Vagina (tissue), 2 donors: ENCODE data around the gene FAM163A. TPM values are rescaled to one million over a fixed set of nuclear protein-coding genes. Genes with fewer than 3 reads are reported as not detected.

Source experiments
- DNase-seq, 2 donors: peaks; one replicate each; pipeline ENCODE4 v3.0.0-alpha.2; 2017; ENCODE audit errors: extremely low spot score in 2 of 2
- H3K27ac ChIP-seq: fragments of 200-600 bp; sonication (generic); one replicate; pipeline ENCODE4 v1.5.1; 2019
- H3K27me3 ChIP-seq: fragments of 200-600 bp; sonication (generic); one replicate; pipeline ENCODE4 v1.5.1; 2019
- H3K36me3 ChIP-seq, 2 donors: fragments of 200-600 bp; sonication (generic); one replicate each; pipeline ENCODE4 v1.5.1; 2017 to 2019
- H3K4me1 ChIP-seq: fragments of 200-600 bp; sonication (generic); one replicate; pipeline ENCODE4 v1.5.1; 2019
- H3K4me3 ChIP-seq, 2 donors: fragments of 200-600 bp; sonication (generic); 1 replicate in 1 of 2; 2 replicates in 1 of 2; pipeline ENCODE4 v1.5.1; 2016 to 2019
- H3K9me3 ChIP-seq: fragments of 200-600 bp; sonication (generic); one replicate; pipeline ENCODE4 v1.5.1; 2019
- CTCF ChIP-seq, 3 experiments: fragments of 450-650 bp in 2 of 3; fragments of 200-600 bp in 1 of 3; sonication (generic) in 1 of 3; IDR thresholded peaks; one replicate each; pipeline ENCODE4 v1.5.1; 2017 to 2019; ENCODE audit warnings: antibody characterized with exemption in 3 of 3, mild to moderate bottlenecking in 2 of 3, moderate library complexity in 2 of 3
- POLR2A ChIP-seq, 2 donors: fragments of 450-650 bp; IDR thresholded peaks; one replicate each; pipeline ENCODE4 v1.6.1; 2017; ENCODE audit warnings: antibody characterized with exemption in 2 of 2, mild to moderate bottlenecking in 2 of 2, moderate library complexity in 2 of 2
- POLR2AphosphoS5 ChIP-seq, 2 donors: sonication (generic); formaldehyde crosslinking; IDR thresholded peaks; one replicate each; pipeline ENCODE4 v1.9.0; 2017; ENCODE audit warnings: antibody characterized with exemption in 2 of 2, mild to moderate bottlenecking in 2 of 2, low read depth in 1 of 2; ENCODE audit not compliant: insufficient read depth in 1 of 2
- intact Hi-C: fragments of 100-400 bp; cut with DNase I; formaldehyde crosslinking; loops from one replicate; pipeline ENCODE4 v1.15.1; 2023
- total RNA-seq: library from RNA; depleted of rRNA; stranded (reverse); fragments of >200 nt; gene quantifications from one replicate; pipeline ENCODE4 v1.2.3, GENCODE V29; 2016

FAM163A gene
- total RNA-seq, 1 donor from 2014 or later = 2.5 TPM

- no peak overlapping the region for H3K27ac ChIP-seq
- peaks cover 34% of the 10 kb centered on the region for H3K4me1 ChIP-seq
- no peaks in the 10 kb centered on the region for H3K27me3 ChIP-seq
- no peak for DNase-seq
- no peaks in the 10 kb centered on the region for H3K36me3 ChIP-seq
- H3K4me3 ChIP-seq = no peak overlapping the region
- intact Hi-C loops = no loop called here
- H3K9me3 ChIP-seq = no peaks in the 10 kb centered on the region
- TF ChIP-seq POLR2AphosphoS5 (IDR thresholded peaks at IDR 0.05; ENCODE audit: insufficient read depth in 1 of 2, low read depth in 1 of 2) (no peak), CTCF (IDR thresholded peaks at IDR 0.05) (no peak), POLR2A (IDR thresholded peaks at IDR 0.05) (no peak)
Observed at GRCh38 chr1:179817056-179817455, 74.0 kb downstream of the FAM163A start.

- Histone ChIP-seq H3K36me3 (no peaks in the 10 kb centered on the region), H3K27ac (no peak overlapping the region), H3K4me1 (peaks cover 34% of the 10 kb centered on the region), H3K4me3 (no peak overlapping the region), H3K9me3 (no peaks in the 10 kb centered on the region), H3K27me3 (no peaks in the 10 kb centered on the region)
- DNase-seq = no peak
- TF ChIP-seq POLR2A (IDR thresholded peaks at IDR 0.05) (no peak), CTCF (IDR thresholded peaks at IDR 0.05) (no peak), POLR2AphosphoS5 (IDR thresholded peaks at IDR 0.05; ENCODE audit: insufficient read depth in 1 of 2, low read depth in 1 of 2) (peak in 1 of 2 donors; percentile 58)
- intact Hi-C loops = no loop called here
Observed at GRCh38 chr1:179817789-179818188, 74.7 kb downstream of the FAM163A start.

- Histone ChIP-seq H3K4me1 (peaks cover 34% of the 10 kb centered on the region), H3K27me3 (no peaks in the 10 kb centered on the region), H3K4me3 (no peak overlapping the region), H3K27ac (peak overlapping the region; percentile 64), H3K36me3 (no peaks in the 10 kb centered on the region), H3K9me3 (no peaks in the 10 kb centered on the region)
- intact Hi-C loops = no loop called here
- TF ChIP-seq POLR2AphosphoS5 (IDR thresholded peaks at IDR 0.05; ENCODE audit: insufficient read depth in 1 of 2, low read depth in 1 of 2) (no peak), CTCF (IDR thresholded peaks at IDR 0.05) (no peak), POLR2A (IDR thresholded peaks at IDR 0.05) (no peak)
- DNase-seq = no peak
Observed at GRCh38 chr1:179818260-179818659, 75.2 kb downstream of the FAM163A start.

- no peaks in the 10 kb centered on the region for H3K36me3 ChIP-seq
- H3K27ac ChIP-seq = no peak overlapping the region
- no peak for DNase-seq
- TF ChIP-seq POLR2AphosphoS5 (IDR thresholded peaks at IDR 0.05; ENCODE audit: insufficient read depth in 1 of 2, low read depth in 1 of 2) (no peak), CTCF (IDR thresholded peaks at IDR 0.05) (no peak), POLR2A (IDR thresholded peaks at IDR 0.05) (no peak)
- peaks cover 34% of the 10 kb centered on the region for H3K4me1 ChIP-seq
- H3K4me3 ChIP-seq = no peak overlapping the region
- H3K27me3 ChIP-seq = no peaks in the 10 kb centered on the region
- H3K9me3 ChIP-seq = no peaks in the 10 kb centered on the region
- intact Hi-C loops = no loop called here
Observed at GRCh38 chr1:179818743-179819173, 75.7 kb downstream of the FAM163A start.

GRCh38 chr1:179820226-179820970 is 77.3 kb downstream of the FAM163A start:
- no peaks in the 10 kb centered on the region for H3K27me3 ChIP-seq
- TF ChIP-seq CTCF (IDR thresholded peaks at IDR 0.05) = no peak
- TF ChIP-seq POLR2AphosphoS5 (IDR thresholded peaks at IDR 0.05; ENCODE audit: insufficient read depth in 1 of 2, low read depth in 1 of 2) = no peak
- TF ChIP-seq POLR2A (IDR thresholded peaks at IDR 0.05) = no peak
- no peaks in the 10 kb centered on the region for H3K36me3 ChIP-seq
- no peak overlapping the region for H3K27ac ChIP-seq
- no peaks in the 10 kb centered on the region for H3K9me3 ChIP-seq
- DNase-seq = no peak
- H3K4me1 ChIP-seq = peaks cover 22% of the 10 kb centered on the region
- no peak overlapping the region for H3K4me3 ChIP-seq
- intact Hi-C loops = no loop called here
